OCI-LY3 (cell line): ENCODE results near the gene SYTL3.

Source experiments
- CTCF ChIP-seq: fragments of 200-600, 300-600 bp; sonication (generic); IDR thresholded peaks from 2 replicates; pipeline ENCODE4 v1.5.1; 2014; ENCODE audit warnings: antibody characterized with exemption, low read length, low read depth
- EZH2phosphoT487 ChIP-seq: fragments of 200-600 bp; shearing (Covaris generic); IDR thresholded peaks from 2 replicates; pipeline ENCODE4 v1.6.1; 2018; ENCODE audit warnings: antibody characterized with exemption, mixed run types, low read depth

DNA sequence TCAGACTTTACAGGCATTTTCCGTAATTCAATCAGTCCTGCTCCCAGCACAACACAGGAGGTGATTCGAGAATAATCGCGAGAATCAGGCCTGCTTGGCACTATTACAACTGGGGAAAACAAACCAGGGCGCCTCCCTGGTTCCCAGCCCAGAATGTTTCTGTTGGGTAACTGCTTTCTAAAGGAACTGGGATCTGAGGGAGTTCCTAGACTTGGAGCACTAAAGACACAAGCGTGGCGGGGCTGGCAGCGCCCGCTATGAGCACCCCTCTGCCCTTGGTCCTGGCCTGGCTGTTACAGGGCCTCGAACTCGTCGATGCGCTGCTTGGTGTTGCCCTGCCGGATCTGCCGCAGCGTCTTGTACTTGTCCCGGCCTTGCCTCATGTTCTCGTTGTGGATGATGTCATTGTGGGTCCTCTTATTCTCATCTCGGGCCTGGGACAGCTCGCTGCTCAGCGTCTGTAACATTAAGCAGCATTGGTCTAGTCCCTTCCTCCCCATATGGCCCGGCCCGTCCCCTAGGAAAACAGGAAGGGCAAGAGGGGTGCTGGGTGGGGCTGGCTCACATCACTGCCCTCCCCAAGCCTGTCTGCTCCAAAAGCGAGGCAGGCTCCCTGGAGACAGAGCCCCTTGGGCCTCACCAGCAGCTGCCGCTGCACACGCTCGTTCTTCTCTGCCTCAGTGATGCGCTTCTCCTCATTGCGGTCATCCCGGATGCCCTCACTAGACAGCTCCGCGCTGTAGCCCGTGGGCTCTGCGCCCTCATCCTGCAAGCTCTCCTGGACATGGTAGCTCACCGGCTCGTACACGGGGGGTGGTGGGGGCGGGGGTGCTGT is 117.0 kb downstream of the SYTL3 start:
- no peak for TF ChIP-seq CTCF
- no peak for TF ChIP-seq EZH2phosphoT487
